ENCODE measurements around the gene ZNF514. TPM values are rescaled to one million over a fixed set of nuclear protein-coding genes. Genes with fewer than 3 reads are reported as not detected.
A peak's percentile ranks its signal among the peaks of the same experiment; 100 is the strongest.
"Not testable (repeated sequence)": the region's sequence is repeated elsewhere in the genome, so short reads cannot be mapped to it uniquely, and the experiment has no call there.

ZNF514 gene
- total RNA-seq, 1 experiment from 2014 or later, result 0.58 TPM

- no peak for DNase-seq (ENCODE audit: low read depth)
Observed at GRCh38 chr2:95138702-95139101, 20.9 kb downstream of the ZNF514 start.

- no peak for DNase-seq (ENCODE audit: low read depth)
Observed at GRCh38 chr2:95122197-95122551, 37.5 kb downstream of the ZNF514 start.

GRCh38 chr2:95121407-95122196 is 38.0 kb downstream of the ZNF514 start, which contains the start of gene MRPS5:
Gene MRPS5, minus strand, starts transcription at chr2:95121808. Its CDS starts 17 bp downstream, at chr2:95121791.
- peak; percentile 65 for DNase-seq (ENCODE audit: low read depth)

GRCh38 chr2:95121093-95121406 is 38.6 kb downstream of the ZNF514 start:
- DNase-seq (ENCODE audit: low read depth), result no peak

- DNase-seq (ENCODE audit: low read depth), result peak; percentile 30
Observed at GRCh38 chr2:95115418-95115817, 44.2 kb downstream of the ZNF514 start.

- DNase-seq (ENCODE audit: low read depth), result no peak
Observed at GRCh38 chr2:95113464-95113863, 46.2 kb downstream of the ZNF514 start.

- DNase-seq (ENCODE audit: low read depth), result no peak
Observed at GRCh38 chr2:95110395-95110794, 49.3 kb downstream of the ZNF514 start.

GRCh38 chr2:95109260-95109659 is 50.4 kb downstream of the ZNF514 start:
- DNase-seq (ENCODE audit: low read depth), result no peak

GRCh38 chr2:95106081-95106480 is 53.6 kb downstream of the ZNF514 start:
- DNase-seq (ENCODE audit: low read depth), result no peak

GRCh38 chr2:95104606-95105005 is 55.0 kb downstream of the ZNF514 start:
- DNase-seq (ENCODE audit: low read depth), result no peak

- DNase-seq (ENCODE audit: low read depth), result no peak
Observed at GRCh38 chr2:95099910-95100309, 59.7 kb downstream of the ZNF514 start.

- not testable (repeated sequence) for DNase-seq (ENCODE audit: low read depth)
Observed at GRCh38 chr2:95098273-95098672, 61.4 kb downstream of the ZNF514 start.

Other genes starting within 250 kb of the ZNF514 start
- gene MAL, start 134.1 kb downstream of the ZNF514 start, total RNA-seq (2014; rRNA removed; shearing (Covaris generic)), result not detected in 2 replicates
- 84.7 and 91.1 TPM in 2 replicates for gene MRPS5, start 38.0 kb downstream of the ZNF514 start, total RNA-seq (2014; rRNA removed; shearing (Covaris generic))
- 2.5 and 3.2 TPM in 2 replicates for gene ZNF2, start 6.0 kb upstream of the ZNF514 start, total RNA-seq (2014; rRNA removed; shearing (Covaris generic))
- gene ZNF892, start 47.7 kb upstream of the ZNF514 start, total RNA-seq (2014; rRNA removed; shearing (Covaris generic)), result 0.32 and 1.5 TPM in 2 replicates
- gene PROM2, start 114.6 kb upstream of the ZNF514 start, total RNA-seq (2014; rRNA removed; shearing (Covaris generic)), result not detected in 2 replicates
- gene KCNIP3, start 137.5 kb upstream of the ZNF514 start, total RNA-seq (2014; rRNA removed; shearing (Covaris generic)), result 0.71 and 1.6 TPM in 2 replicates
- gene FAHD2A, start 242.9 kb upstream of the ZNF514 start, total RNA-seq (2014; rRNA removed; shearing (Covaris generic)), result 35.1 and 41.7 TPM in 2 replicates

Measured in HT1080 (cell line).